Memory B cell (primary cell): Measurements from ENCODE around the gene EXOC5.
A peak's percentile ranks its signal among the peaks of the same experiment; 100 is the strongest.

Experiments used
- ATAC-seq: fragments of 150-1000 bp; cut with Tn5 transposase; 2 replicates; pipeline ENCODE4 v1.10.0; 2021; ENCODE audit warnings: low read depth, mild to moderate bottlenecking, moderate library complexity
- DNase-seq, 2 donors: peaks; one replicate each; pipeline ENCODE4 v3.0.0; 2022; ENCODE audit warnings: low spot score in 2 of 2
- H3K27ac Mint-ChIP-seq: one replicate; pipeline ENCODE4 v1.8.0; 2022; ENCODE audit warnings: mild to moderate bottlenecking, moderate library complexity, mixed read lengths
- H3K27me3 Mint-ChIP-seq: one replicate; pipeline ENCODE4 v1.8.0; 2022; ENCODE audit warnings: mixed read lengths
- H3K36me3 Mint-ChIP-seq: one replicate; pipeline ENCODE4 v1.8.0; 2022; ENCODE audit warnings: mild to moderate bottlenecking, mixed read lengths
- H3K4me1 Mint-ChIP-seq: one replicate; pipeline ENCODE4 v1.8.0; 2022; ENCODE audit warnings: mixed read lengths
- H3K4me3 Mint-ChIP-seq: one replicate; pipeline ENCODE4 v1.8.0; 2022; ENCODE audit warnings: mild to moderate bottlenecking, moderate library complexity, mixed read lengths
- H3K9me3 Mint-ChIP-seq: one replicate; pipeline ENCODE4 v1.8.0; 2022; ENCODE audit warnings: mixed read lengths

The EXOC5 gene, protein sequence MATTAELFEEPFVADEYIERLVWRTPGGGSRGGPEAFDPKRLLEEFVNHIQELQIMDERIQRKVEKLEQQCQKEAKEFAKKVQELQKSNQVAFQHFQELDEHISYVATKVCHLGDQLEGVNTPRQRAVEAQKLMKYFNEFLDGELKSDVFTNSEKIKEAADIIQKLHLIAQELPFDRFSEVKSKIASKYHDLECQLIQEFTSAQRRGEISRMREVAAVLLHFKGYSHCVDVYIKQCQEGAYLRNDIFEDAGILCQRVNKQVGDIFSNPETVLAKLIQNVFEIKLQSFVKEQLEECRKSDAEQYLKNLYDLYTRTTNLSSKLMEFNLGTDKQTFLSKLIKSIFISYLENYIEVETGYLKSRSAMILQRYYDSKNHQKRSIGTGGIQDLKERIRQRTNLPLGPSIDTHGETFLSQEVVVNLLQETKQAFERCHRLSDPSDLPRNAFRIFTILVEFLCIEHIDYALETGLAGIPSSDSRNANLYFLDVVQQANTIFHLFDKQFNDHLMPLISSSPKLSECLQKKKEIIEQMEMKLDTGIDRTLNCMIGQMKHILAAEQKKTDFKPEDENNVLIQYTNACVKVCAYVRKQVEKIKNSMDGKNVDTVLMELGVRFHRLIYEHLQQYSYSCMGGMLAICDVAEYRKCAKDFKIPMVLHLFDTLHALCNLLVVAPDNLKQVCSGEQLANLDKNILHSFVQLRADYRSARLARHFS

DNA sequence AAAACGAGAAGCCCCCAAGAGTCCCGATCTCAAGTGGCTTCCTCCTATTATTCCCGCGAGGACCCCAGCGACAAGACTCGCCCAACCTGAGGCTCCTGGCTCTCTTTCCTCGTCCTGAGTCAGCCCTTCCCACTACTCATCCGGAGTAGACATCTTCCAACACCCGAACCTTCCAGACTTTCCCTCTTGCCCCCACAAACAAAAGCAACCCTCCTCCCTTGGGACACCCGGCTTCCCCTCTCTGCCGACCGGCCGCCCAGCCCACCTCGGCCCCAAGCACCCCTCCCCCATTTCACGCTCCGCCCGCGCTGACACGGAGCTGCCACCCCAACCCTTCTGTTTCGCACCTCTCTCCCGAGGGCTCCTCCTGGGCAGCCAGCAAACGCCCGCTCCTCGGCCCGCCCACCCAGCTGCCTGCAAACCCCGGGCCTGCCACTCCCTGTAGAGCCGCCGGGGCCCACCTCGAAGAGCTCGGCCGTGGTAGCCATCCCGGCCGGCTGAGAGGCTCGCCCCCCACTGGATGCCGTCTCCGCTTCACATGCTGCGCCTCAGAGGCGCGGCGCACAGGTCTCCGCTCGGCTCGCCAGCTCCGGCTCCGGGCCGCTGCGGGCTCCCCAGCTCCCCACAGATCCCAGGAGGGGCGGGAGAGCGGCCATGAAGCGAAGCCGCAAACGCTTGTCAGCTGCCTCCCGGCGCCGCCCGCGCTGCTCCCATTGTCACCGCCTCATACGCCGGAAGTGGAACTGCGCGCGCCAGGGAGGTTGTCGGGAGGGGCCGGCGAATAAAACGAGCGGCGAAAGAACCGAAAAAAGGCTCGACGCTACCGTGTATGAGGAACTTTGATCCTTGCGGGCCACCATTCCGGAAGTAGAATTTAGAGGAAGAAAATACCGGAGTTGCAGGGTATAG lies at the start of gene EXOC5, which contains the start of gene AP5M1:
TSS of gene EXOC5 (minus strand) at position 745 of the 909 bp plus-strand sequence. CDS start at position 488, 257 bp downstream.
TSS of gene AP5M1 (plus strand) at position 811 of the 909 bp plus-strand sequence. CDS start 344 bp downstream, outside the sequence.
- Mint-ChIP-seq H3K4me3 (peak within 1 kb of the TSS; percentile 98), H3K27ac (peak within 1 kb of the TSS; percentile 99), H3K4me1 (peaks cover 35% of the 10 kb centered on the region), H3K9me3 (no peaks in the 10 kb centered on the region), H3K27me3 (no peaks in the 10 kb centered on the region), H3K36me3 (peaks cover 2% of the 10 kb centered on the region)
- ATAC-seq (peak; percentile 76), DNase-seq (peak; percentile 83 to 85)

DNA sequence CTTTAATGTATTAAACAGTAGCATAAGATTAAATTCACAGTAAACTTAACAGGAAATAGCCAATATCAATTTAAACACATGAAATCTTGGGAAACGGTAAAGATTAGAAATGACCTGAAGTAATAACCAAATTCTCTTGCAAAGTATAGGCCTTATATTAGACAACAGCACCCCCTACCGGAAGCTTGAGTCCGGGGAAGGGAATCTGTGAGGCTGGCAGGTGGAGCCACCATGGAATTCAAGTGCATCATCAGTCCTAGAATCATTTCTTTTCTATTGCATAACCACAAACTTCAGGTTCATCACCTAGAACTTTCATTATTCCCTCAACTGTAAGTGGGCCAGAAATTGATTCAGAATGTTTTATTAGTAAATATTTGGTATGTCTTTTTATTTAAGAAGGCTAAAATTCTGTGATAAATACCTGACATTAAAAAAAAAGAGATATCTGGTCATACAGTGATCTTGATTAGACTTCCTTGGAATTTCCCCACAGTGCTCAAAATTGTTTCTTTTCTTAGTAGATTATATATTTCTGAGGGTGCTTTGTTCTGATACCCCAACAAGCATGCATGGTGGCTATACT lies 48.6 kb upstream of the EXOC5 start:
- no peaks in the 10 kb centered on the region for H3K27me3 Mint-ChIP-seq
- H3K4me3 Mint-ChIP-seq = no peak overlapping the region
- H3K27ac Mint-ChIP-seq = no peak overlapping the region
- no peaks in the 10 kb centered on the region for H3K36me3 Mint-ChIP-seq
- peak; percentile 69 to 78 for DNase-seq
- peaks cover 5% of the 10 kb centered on the region for H3K4me1 Mint-ChIP-seq
- peaks cover 3% of the 10 kb centered on the region for H3K9me3 Mint-ChIP-seq
- peak; percentile 80 for ATAC-seq

- Mint-ChIP-seq H3K4me3 (no peak overlapping the region), H3K4me1 (peaks cover 5% of the 10 kb centered on the region), H3K27ac (no peak overlapping the region), H3K9me3 (peaks cover 3% of the 10 kb centered on the region), H3K27me3 (no peaks in the 10 kb centered on the region), H3K36me3 (no peaks in the 10 kb centered on the region)
- ATAC-seq (no peak), DNase-seq (no peak)
These were observed 45.8 kb upstream of the EXOC5 start for GRCh38 chr14:57314396-57315089.

DNA sequence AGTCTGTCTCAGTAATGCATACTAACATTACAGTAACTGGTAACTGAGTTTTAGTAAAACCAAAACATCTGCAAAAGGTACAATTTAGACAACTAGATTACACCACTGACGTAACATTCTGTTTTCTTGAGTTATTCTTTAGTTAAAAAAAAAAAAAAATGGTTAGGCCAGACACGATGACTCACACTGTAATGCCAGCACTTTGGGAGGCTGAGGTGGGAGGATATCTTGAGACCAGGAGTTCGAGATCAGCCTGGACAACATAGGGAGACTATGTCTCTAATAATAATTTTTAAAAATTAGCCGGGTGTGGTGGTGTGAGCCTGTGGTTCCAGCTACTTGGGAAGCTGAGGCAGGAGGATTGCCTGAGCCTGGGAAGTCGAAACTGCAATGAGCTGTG lies 34.2 kb upstream of the EXOC5 start:
- Mint-ChIP-seq H3K36me3 (no peaks in the 10 kb centered on the region), H3K4me1 (no peaks in the 10 kb centered on the region), H3K9me3 (no peaks in the 10 kb centered on the region), H3K4me3 (no peak overlapping the region), H3K27me3 (peaks cover 2% of the 10 kb centered on the region), H3K27ac (no peak overlapping the region)
- ATAC-seq (no peak), DNase-seq (no peak)

- Mint-ChIP-seq H3K4me1 (no peaks in the 10 kb centered on the region), H3K27me3 (no peaks in the 10 kb centered on the region), H3K4me3 (no peak overlapping the region), H3K9me3 (no peaks in the 10 kb centered on the region), H3K27ac (no peak overlapping the region), H3K36me3 (no peaks in the 10 kb centered on the region)
- no peak for ATAC-seq
- DNase-seq = no peak
These were observed 30.8 kb upstream of the EXOC5 start for GRCh38 chr14:57299511-57299910.

DNA sequence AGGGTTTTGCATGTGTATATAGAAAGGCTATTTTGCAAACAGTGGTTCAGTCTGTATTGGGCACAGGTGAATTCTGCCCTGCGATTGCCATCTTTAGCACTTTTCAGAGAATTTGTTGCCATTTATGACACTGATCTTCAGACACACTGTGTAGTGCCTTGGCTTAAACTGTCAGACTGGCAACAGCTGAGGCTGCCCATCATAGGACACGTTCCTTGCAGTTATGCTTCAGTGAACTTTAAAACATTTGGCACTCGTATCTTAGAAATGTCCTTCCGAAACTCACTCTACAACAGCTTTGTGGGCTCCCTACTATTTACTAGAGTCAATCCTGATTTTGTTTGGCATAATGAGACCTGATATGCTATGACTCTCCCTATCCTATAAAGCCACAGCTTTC lies 29.1 kb upstream of the EXOC5 start:
- Mint-ChIP-seq H3K4me1 (no peaks in the 10 kb centered on the region), H3K27ac (no peak overlapping the region), H3K36me3 (no peaks in the 10 kb centered on the region), H3K4me3 (no peak overlapping the region), H3K27me3 (no peaks in the 10 kb centered on the region), H3K9me3 (no peaks in the 10 kb centered on the region)
- DNase-seq (no peak), ATAC-seq (no peak)

DNA sequence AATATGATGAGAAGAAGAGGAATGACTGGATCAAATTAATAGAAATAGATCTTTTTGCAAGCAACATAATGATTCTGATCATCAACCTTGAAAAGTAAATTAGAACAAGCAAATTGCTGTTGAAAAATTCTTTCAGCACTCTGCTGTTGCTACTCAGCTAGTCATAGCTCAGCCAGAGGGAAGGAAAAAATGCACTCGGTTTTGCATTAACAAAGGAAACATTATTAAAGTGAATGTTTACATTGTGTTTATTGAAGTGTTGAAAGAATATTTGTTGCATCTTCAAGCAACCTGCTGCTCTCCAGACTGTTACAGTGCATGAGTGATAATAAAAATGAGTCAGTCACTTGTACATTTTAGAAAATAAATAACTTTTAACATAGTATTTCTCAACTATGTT lies 26.5 kb upstream of the EXOC5 start:
- Mint-ChIP-seq H3K4me3 (no peak overlapping the region), H3K9me3 (no peaks in the 10 kb centered on the region), H3K36me3 (peaks cover 2% of the 10 kb centered on the region), H3K27ac (no peak overlapping the region), H3K4me1 (no peaks in the 10 kb centered on the region), H3K27me3 (no peaks in the 10 kb centered on the region)
- DNase-seq (no peak), ATAC-seq (no peak)

GRCh38 chr14:57293866-57294837 lies 25.4 kb upstream of the EXOC5 start:
- ATAC-seq (no peak), DNase-seq (no peak)
- Mint-ChIP-seq H3K27ac (no peak overlapping the region), H3K27me3 (no peaks in the 10 kb centered on the region), H3K4me1 (no peaks in the 10 kb centered on the region), H3K4me3 (no peak overlapping the region), H3K36me3 (peaks cover 2% of the 10 kb centered on the region), H3K9me3 (no peaks in the 10 kb centered on the region)

DNA sequence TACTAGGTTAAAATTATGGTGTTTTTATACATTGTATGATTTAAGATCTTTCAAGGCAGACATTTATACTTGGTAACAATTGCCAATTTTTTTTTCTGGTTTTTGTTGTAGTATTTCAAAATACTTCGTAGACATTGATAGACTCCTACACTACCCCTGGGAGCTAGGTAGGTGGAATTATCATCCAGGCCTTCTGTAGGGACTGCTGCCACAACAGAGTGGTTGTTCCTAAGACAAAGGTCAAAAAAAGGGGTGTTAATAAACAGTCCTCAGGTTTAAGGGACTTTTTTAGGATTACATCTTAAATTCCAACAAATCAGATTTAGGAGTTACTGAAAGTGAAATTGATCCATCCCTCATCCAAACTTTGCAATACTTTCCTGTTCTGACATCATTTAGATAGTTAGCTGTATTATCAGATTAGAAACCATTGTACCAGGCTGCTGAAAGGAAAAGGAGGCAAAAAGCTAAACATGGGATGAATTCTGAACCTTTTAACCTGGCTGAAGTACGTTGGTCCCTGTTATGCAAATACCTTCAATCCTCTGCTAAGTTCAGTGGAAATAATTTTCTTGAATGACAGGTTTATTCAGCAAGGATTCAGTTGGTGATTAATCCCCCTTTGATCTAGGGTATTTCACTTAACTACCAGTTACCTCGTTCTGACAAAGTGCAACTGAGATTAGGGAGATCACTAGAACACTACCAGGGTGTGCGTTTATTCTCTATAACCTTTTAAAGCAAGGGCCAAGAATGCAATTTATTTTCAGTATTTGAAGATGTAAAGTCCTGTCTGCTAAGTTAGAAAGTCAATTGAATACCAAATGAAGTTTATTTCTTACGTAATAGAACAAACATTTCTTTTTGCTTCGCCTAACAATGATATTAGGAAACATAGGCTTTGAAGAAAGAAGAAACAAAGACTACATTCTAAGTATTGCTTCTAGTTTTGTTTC lies 23.3 kb upstream of the EXOC5 start:
- no peaks in the 10 kb centered on the region for H3K27me3 Mint-ChIP-seq
- peaks cover 5% of the 10 kb centered on the region for H3K36me3 Mint-ChIP-seq
- H3K4me1 Mint-ChIP-seq = no peaks in the 10 kb centered on the region
- ATAC-seq (no peak), DNase-seq (no peak)
- H3K4me3 Mint-ChIP-seq = no peak overlapping the region
- peak overlapping the region; percentile 31 for H3K27ac Mint-ChIP-seq
- H3K9me3 Mint-ChIP-seq = no peaks in the 10 kb centered on the region

DNA sequence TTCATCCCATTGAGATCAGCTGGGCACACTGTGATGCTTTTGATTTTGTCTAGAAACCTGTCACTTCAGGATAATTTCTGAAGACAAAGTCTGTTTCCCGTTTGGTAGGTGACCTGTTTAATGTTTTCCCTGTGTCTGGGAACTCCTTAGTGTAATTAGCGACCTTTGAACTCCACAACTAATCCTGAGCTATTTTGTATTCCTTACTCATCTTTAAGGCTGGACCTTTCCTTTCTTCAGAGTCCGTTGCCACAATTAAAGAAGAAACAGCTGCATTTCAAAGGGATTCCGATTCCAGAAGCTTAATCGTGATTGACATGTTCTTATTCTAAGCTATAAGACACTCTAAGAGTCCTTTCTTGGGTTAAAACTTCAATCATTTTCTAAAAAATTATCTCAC lies 22.0 kb upstream of the EXOC5 start:
- DNase-seq = no peak

DNA sequence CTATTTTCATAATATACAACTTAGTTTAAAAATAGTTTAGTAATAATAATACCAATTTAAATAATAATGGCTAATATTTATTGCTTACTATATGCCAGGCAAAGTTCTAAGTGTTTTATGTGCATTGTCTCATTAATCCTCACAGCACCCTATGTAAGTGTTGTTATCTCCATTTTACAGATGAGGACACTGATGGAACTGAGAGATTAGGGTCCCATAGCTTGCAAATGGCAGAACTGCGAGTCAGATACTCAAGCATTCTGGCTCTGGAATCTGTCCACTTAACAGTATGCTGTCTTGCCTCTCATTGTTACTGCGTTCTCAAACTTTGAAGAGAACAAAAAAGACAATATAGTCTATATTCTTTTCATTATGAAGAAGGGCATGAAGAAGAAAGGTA lies 19.0 kb upstream of the EXOC5 start:
- Mint-ChIP-seq H3K4me1 (no peaks in the 10 kb centered on the region), H3K27ac (no peak overlapping the region)

More for the DNA sequence above, 22.0 kb upstream of the EXOC5 start:
- Mint-ChIP-seq H3K4me1 (no peaks in the 10 kb centered on the region), H3K4me3 (no peak overlapping the region), H3K27ac (no peak overlapping the region), H3K27me3 (no peaks in the 10 kb centered on the region), H3K36me3 (peaks cover 5% of the 10 kb centered on the region), H3K9me3 (no peaks in the 10 kb centered on the region)
- ATAC-seq = no peak

More for the DNA sequence above, 19.0 kb upstream of the EXOC5 start:
- Mint-ChIP-seq H3K27me3 (no peaks in the 10 kb centered on the region), H3K9me3 (no peaks in the 10 kb centered on the region), H3K4me3 (no peak overlapping the region), H3K36me3 (peaks cover 18% of the 10 kb centered on the region)
- DNase-seq (no peak), ATAC-seq (no peak)
